Measurements from ENCODE around the gene CLEC14A.
A peak's percentile ranks its signal among the peaks of the same experiment; 100 is the strongest.

The CLEC14A gene, protein sequence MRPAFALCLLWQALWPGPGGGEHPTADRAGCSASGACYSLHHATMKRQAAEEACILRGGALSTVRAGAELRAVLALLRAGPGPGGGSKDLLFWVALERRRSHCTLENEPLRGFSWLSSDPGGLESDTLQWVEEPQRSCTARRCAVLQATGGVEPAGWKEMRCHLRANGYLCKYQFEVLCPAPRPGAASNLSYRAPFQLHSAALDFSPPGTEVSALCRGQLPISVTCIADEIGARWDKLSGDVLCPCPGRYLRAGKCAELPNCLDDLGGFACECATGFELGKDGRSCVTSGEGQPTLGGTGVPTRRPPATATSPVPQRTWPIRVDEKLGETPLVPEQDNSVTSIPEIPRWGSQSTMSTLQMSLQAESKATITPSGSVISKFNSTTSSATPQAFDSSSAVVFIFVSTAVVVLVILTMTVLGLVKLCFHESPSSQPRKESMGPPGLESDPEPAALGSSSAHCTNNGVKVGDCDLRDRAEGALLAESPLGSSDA

DNA sequence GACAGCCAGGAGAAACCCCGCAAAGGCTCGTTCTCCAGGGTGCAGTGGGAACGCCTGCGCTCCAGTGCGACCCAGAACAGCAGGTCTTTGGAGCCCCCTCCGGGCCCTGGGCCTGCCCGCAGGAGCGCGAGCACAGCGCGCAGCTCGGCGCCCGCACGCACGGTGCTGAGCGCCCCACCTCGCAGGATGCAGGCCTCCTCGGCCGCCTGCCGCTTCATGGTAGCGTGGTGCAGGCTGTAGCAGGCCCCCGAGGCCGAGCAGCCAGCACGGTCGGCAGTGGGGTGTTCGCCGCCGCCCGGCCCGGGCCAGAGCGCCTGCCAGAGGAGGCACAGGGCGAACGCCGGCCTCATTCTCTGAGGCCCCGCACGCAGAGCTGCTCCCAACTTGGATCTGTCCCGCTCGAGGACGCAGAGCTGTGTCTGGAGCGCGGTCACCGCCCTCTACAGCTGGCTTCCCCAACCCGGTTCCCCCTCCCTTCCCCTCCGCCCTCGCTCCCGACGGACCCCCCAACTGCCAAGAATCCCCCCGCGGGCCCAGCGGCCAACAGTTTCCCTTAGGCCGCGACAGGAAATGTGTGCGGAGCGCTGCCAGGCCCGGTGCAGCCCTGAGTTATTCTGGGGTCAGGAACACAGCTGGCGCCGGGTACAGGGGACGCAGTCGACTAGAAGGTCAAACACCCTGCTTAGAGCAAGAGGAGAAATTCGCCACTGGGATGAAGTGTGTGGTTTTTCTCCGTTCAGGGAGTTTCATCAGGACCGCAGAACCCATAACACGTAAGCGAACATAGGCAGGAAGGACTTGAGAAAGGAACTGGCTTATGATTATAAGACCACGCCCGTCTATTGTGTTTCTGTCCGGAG lies at the start of gene CLEC14A:
TSS of gene CLEC14A (minus strand) at position 421 of the 860 bp plus-strand sequence. CDS start at position 350, 71 bp downstream.
- no peak for DNase-seq

DNA sequence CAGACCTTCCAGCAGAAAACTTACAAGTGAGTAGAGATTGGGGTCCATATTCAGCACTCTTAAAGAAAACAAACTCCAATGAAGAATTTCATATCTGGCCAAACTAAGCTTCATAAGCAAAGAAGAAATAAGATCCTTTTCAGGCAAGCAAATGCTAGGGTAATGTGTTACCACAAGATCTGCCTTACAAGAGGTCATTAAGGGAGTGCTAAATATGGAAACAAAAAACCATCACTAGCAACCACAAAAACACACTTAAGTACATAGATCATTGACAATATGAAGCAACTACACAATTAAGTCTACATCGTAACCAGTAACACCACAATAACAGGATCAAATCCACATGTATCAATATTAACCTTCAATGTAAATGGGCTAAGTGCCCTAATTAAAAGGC lies 47.1 kb upstream of the CLEC14A start:
- no peak for DNase-seq

DNA sequence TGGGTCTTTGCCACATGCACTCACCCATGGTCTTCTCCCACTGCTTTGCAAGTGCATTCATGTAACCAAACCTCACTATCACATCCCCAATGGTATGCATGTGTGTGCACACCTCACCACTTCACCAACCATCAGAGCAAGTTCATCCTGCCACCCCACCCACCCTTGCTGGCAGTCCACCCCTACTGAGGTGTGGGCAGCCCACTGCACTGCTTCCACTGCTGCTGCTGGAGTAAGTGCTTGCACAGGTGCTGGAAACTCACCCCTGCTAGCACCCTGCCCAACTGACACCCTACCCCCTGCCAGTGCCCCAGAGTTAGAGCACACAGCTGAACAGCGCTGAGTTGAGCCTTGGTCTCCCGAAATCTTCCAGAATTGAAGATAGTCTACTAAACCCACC lies 46.1 kb upstream of the CLEC14A start:
- DNase-seq: no peak

DNA sequence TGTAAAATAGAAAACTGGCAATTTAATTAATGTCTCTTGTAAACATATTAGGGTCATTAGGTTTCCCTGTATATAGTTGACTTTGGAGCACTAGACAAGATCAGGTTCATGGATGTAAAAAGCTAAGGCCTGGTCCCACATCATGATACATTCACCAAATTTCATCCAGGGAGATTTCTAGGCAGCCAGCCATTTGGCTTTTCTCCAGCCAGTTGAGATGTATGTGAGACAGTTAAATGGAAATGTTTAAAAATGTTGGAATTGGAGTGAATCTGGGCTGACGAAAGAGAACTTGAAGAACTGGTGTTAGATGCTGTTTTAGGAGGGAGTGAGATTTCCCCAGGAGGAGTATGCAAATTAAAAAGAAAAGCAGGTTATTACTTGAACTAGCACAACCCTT lies 41.8 kb upstream of the CLEC14A start:
- DNase-seq: peak; percentile 38 to 78

DNA sequence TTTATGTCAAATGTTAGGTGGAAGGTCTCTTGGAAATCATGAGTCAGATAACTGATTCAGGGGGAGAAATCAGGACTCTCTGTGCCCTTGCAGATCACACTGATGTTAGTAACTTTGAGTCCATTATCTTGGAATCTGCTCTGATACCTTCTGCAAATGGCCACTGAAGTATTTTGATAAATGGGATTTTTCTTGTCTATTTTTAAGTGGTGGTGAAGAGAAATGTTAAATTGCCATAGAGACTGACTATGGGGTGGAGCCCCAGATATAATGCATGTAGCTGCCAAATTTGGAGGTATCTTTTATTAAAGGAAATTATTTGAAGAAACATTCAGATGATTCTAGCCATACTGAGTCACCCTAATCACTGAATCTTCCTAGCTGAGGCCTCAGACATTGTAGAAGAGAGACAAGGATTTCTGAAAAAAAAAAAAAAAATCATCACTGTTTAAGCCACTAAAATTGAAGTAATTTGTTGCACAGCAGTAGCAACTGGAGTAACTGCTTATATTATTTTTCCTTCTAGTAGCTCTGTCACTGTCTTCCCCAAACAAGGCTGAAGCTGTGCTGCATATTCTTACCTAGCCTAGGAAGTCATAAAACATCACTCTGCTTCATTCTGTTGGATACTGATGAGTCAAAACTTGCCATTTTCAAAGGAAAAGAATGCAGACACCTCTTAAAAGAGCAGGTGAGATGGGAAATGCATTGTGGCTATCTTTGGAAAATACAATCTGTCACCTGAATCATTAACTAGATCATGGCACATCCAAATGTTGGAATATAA lies 36.0 kb upstream of the CLEC14A start:
- DNase-seq: no peak

DNA sequence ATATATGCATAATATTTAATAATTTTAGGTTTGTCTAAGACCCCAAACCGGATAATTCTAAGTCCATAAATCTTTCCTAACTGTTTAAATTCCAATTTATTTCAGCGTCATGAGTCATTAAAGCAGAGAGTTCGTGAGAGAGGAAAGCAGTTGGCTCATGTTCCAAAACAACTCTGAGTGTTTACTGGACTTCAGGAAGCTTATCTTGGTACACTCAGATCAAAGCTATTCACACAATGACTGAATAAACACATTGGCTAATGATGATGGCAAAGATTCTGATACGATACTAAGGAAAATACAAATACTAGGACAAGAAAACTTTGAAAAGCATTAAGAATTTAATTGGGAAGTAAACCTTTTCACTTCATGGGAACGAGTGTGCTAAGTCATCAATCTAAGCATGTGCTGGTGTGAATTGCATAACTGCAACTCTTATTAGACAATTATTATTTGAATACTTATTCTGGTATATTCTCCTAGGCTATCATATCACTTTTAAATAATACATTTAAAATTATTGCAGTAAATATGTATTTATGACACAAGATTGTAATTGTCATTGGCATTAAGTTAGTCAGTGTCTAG lies 34.8 kb upstream of the CLEC14A start:
- DNase-seq: no peak

DNA sequence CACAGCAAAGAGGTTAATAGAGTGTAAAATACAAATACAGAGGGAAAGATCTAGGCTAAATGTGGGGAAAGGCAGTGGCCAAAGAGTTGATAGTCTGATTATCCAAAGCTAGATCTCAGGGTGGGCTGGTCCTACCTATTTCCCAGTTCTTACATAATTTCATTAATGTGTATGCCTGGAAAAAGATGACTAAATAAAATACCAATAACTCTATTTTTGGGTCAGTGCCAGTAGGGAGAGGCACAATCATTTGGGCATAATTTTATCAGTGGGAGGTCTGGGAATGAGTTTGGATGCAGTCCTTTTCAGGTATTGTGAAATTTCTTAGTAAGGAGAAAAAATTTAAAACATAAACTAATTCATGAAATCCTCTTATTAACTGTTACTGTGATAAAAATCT lies 30.6 kb upstream of the CLEC14A start:
- DNase-seq: no peak

DNA sequence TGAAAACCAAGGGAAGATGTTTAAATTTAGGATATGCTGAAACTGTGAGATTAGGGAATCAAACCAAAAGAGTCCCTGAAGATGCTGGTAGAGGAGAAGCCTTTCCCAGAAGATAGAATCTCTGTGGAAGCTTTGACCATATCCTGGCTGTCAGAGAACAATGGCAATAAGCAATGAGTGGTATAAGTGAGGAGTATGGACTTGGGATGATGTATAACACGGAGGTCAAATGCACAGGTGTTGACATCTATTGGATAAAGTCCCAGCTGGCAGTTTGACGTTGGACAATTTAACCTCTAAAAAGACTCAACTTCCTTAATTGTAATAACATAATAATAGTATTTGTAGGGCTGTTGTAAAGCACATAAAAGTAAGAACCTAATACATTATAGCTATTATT lies 30.1 kb upstream of the CLEC14A start:
- no peak for DNase-seq

DNA sequence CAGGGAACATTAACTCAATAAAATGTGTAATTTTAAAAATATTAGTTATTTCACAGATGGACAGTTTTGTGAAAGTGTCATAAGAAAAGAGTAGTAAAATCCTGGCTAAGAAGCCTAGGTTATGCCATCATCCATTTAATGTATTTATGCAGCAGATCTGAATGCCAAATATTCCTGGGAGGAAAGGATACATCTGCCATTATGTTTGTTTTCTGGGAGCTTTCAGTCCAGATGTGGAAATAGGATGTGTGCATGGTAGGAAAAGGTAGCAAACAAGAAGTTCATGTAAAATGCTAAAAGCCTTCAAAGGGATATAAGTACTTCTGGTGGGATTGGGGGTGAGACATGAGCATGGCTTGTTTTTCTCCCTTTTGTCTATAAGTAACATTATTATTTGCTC lies 27.0 kb upstream of the CLEC14A start:
- DNase-seq: no peak

DNA sequence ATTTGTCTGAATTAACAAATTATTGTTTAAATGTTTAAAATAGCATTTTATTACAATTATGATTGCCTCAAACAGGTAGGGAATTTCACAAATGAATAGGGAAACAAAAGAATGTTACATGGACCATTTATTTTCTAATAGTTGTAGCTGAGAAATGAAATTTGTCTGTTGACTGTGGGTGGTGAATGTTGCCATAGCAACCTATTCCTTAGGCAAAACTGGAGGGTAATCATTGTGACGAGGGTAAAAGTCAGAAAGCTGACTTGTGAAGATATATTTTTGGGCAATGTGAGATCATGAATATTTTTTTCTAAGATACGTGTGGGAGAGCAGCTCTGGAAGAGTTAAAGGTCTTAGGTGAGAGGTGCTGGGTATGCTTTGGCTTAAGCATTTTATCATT lies 24.2 kb upstream of the CLEC14A start:
- no peak for DNase-seq

DNA sequence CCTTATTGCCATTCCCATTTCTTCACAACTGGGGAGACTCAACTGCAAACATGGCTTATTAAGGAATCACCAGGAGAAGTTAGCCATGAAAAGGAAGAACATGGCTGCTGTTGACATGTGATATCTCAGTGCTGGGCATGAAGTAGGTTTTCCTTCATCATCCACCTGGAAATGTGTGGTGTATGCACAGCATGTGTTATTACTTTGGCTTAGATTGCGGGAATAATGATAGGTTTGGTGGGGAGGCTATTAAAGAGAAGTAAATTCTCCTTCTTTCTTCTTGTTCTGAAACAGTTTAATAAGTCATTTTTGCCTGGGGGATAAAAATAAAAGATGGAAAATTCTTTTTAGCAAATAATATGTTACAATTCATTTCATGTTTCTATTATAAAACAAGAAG lies 23.7 kb upstream of the CLEC14A start:
- DNase-seq: no peak

DNA sequence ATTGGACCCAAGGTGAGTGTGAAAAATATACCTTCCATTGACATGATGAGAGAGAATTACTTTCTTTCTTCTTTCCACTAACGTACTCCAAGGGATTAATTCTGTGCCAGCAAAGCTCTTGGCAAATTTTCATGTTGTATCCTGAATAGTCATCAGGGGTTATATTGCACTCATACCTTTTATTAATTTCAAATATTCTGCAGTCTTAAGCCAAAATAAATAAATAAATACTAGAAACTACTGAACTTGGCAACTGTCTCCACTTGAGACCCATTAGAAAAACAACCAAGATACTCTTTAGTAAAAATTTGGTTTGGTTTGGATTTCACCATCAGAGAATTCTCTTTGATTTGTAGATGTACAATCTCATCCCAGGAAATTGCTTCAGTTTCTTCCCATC lies 22.1 kb upstream of the CLEC14A start:
- no peak for DNase-seq

DNA sequence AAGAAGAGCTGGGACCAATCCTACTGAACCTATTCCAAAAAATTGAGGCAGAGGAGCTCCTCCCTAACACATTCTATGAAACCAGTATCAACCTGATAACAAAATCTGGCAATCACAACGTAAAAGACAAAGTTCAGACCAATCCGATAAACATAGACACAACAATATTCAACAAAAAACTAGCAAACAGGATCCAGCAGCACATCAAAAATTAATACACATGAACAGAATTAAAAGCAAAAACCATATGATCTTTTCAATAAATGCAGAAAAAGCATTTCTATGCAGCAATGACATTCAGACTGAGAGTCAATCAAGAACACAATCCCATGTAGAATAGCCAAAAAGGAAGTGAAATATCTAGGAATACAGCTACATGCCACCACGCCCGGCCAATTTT lies 7.0 kb upstream of the CLEC14A start:
- DNase-seq: no peak

DNA sequence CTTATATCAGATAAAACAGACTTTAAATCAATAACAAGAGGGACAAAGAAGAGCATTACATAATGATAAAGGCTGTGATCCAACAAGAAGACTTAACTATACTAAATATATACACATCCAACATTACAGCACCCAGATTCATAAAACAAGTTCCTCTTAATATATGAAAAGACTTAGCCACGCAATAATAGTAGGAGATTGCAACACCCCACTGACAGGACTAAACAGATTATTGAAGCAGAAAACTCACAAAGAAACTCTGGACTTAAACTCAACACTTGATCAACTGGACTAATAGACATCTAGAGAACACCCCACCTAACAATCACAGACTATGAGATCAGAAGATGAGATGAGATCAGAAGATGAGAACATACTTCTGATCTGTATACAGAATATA lies 5.7 kb upstream of the CLEC14A start:
- DNase-seq: no peak

DNA sequence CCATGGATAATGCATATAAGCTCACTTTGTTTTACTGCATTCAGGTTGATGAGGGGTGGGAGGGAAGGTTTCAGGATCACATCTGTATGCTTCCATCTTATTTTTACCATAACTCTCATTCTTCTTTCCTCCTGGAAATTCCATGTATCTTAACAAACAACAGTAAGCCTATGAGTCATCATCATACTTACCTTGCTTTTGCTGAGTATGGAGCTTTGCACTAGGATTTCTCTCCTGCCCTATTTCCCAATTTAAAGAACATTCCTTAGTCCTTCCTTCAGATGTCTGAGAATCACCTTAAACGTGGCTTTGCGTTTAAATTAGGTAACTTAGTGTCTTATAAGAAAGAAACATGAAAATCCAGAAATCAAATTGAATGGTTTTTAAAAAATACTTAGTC lies 1.6 kb upstream of the CLEC14A start:
- no peak for DNase-seq

DNA sequence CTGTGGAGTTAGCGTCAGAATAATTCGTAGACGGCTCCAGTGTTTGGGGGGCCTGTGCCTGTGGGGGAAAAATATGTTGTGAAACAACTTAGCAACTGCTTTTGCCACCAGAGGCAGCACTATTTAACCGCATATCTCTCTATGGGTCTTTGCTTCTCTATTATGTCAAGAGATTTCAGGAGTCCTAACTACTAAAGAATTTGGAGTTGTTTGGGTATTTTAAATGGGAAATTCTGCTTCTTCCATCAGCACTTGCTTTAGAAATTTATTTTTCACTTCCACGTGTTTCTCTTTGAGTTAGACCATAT lies 594 bp upstream of the CLEC14A start:
- DNase-seq: no peak

DNA sequence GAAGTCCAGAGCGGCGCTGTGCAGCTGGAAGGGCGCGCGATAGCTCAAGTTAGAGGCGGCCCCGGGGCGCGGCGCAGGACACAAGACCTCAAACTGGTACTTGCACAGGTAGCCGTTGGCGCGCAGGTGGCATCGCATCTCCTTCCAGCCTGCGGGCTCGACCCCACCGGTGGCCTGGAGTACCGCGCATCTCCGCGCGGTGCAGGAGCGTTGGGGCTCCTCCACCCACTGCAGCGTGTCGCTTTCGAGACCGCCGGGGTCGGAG lies 553 bp downstream of the CLEC14A start:
- no peak for DNase-seq

DNA sequence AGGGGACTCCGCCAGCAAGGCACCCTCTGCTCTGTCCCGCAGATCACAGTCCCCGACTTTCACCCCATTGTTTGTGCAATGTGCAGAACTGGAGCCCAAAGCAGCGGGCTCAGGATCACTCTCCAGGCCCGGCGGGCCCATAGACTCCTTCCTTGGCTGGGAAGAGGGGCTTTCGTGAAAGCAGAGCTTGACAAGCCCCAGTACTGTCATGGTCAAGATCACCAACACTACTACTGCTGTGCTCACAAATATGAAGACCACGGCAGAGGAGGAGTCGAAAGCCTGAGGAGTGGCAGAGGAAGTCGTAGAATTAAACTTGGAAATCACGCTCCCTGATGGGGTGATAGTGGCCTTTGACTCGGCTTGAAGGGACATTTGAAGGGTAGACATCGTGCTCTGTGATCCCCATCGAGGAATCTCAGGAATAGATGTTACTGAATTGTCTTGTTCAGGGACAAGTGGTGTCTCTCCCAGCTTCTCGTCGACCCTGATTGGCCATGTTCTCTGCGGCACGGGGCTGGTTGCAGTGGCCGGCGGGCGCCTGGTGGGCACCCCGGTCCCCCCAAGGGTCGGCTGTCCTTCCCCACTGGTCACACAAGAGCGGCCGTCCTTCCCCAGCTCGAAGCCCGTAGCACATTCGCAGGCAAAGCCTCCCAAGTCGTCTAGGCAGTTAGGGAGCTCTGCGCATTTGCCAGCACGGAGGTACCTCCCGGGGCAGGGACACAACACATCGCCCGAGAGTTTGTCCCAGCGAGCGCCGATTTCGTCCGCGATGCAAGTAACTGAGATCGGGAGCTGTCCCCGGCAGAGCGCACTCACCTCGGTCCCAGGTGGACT lies 1.1 kb downstream of the CLEC14A start:
- no peak for DNase-seq

DNA sequence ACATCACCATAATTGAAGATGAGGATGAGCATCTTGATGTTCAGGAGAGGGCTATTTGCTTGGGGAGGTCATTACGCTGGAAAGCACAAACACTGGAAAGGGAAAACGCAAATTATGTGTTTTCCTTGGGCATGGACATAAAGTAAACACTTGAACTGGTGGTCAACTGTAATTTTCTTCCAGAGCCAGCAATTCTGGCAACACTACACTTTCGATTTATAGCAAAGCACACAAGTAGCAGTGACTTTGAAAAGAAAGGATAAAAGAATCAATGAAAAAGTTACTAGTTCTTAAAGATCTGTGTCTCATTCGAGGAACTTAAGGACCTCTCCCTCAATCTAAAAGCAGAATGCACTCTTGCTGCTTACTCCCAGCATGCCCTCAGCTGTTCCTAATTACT lies 2.2 kb downstream of the CLEC14A start:
- DNase-seq: no peak

DNA sequence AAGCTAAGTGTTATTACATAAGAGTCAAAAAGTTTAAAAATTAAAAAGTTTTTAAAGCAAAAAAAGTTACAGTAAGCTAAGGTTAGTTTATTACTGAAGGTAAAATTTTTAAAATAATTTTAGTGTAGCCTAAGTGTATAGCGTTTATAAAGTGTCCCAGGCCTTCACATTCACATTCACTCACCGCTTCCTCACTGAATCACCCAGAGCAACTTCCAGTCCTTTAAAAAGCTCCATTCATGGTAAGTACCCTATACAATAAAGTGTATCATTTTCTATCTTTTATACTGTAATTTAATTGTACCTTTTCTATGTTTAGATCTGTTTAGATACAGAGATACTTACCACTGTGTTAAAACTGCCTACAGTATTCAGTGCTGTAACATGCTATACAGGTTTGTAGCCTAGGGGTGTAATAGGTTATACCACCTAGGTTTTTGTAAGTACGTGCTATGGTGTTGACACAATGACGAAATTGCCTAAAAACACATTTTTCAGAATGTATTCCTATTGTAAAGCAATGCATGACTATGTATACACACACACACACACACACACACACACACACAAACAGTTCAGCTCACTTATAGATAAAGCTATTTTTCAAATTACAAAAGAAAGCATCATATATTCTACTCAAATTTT lies 3.7 kb downstream of the CLEC14A start:
- DNase-seq: no peak

DNA sequence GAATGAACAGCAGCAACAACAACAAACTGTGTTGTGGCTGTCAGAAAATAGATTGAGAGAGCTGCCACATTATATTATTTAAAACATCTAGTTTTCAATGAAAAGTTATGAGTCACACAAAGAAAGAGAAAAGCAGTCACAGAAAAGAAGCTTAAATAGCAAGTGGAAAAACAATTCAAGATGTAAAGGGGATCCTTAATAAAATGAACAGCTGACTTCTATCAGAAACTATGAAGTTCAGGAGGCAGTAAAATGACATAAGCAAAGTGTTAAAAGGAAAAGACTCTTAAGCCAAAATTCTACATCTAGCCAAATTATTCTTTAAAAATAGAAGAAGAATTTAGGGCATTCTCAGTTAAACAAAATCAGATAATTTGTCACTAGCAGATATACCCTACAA lies 5.6 kb downstream of the CLEC14A start:
- no peak for DNase-seq

Data from NCI-H446 (cell line).